DND-41 (cell line): ENCODE results near the gene POLH.
"Not testable (repeated sequence)": the region's sequence is repeated elsewhere in the genome, so short reads cannot be mapped to it uniquely, and the experiment has no call there.

Experiments
- ATAC-seq: fragments of 200-7000 bp; cut with Tn5 transposase; 3 replicates; pipeline ENCODE4 v1.9.1; 2021; ENCODE audit warnings: low read depth; ENCODE audit not compliant: insufficient read depth
- DNase-seq: peaks from one replicate; pipeline ENCODE4 v3.0.0-alpha.2; 2020
- H2AFZ ChIP-seq: 2 replicates; pipeline ENCODE4 v1.6.0; 2012; ENCODE audit warnings: low read depth, low read length
- H3K27ac ChIP-seq: 2 replicates; pipeline ENCODE4 v1.5.1; 2012; ENCODE audit warnings: low read length, inconsistent platforms
- H3K27me3 ChIP-seq: fragments of 200-600 bp; sonication (generic); 2 replicates; pipeline ENCODE4 v1.6.0; 2012; ENCODE audit warnings: low read length, mild to moderate bottlenecking, inconsistent platforms; ENCODE audit not compliant: insufficient read depth, poor library complexity
- H3K36me3 ChIP-seq: 2 replicates; pipeline ENCODE4 v1.5.1; 2012; ENCODE audit warnings: low read length, inconsistent platforms; ENCODE audit not compliant: insufficient read depth
- H3K4me1 ChIP-seq: 2 replicates; pipeline ENCODE4 v1.5.1; 2012; ENCODE audit warnings: mild to moderate bottlenecking, low read length; ENCODE audit not compliant: insufficient read depth
- H3K4me2 ChIP-seq: 2 replicates; pipeline ENCODE4 v1.6.0; 2012; ENCODE audit warnings: mild to moderate bottlenecking, moderate library complexity, low read length, inconsistent platforms; ENCODE audit not compliant: insufficient read depth
- H3K4me3 ChIP-seq, 2 experiments: fragments of 200-600 bp in 1 of 2; shearing (Covaris generic) in 1 of 2; 2 replicates each; pipeline ENCODE4 v1.5.1; 2012 to 2016; ENCODE audit warnings: inconsistent platforms in 2 of 2, low read length in 2 of 2, mild to moderate bottlenecking in 2 of 2, low read depth in 1 of 2, moderate library complexity in 1 of 2
- H3K79me2 ChIP-seq: 2 replicates; pipeline ENCODE4 v1.6.0; 2012; ENCODE audit warnings: low read length, inconsistent platforms; ENCODE audit not compliant: insufficient read depth
- H3K9ac ChIP-seq: 2 replicates; pipeline ENCODE4 v1.6.0; 2012; ENCODE audit warnings: low read depth, mild to moderate bottlenecking, inconsistent platforms, low read length, moderate library complexity
- H3K9me3 ChIP-seq: 2 replicates; pipeline ENCODE4 v1.5.1; 2012; ENCODE audit warnings: low read length, moderate library complexity, mild to moderate bottlenecking, inconsistent platforms; ENCODE audit not compliant: insufficient read depth, severe bottlenecking
- H4K20me1 ChIP-seq: 2 replicates; pipeline ENCODE4 v1.6.0; 2012; ENCODE audit warnings: low read length; ENCODE audit not compliant: insufficient read depth
- EZH2 ChIP-seq: IDR thresholded peaks from 3 replicates; pipeline ENCODE4 v1.6.1; 2012; ENCODE audit warnings: borderline replicate concordance, low read depth, mild to moderate bottlenecking, moderate library complexity, low read length, inconsistent platforms; ENCODE audit not compliant: severe bottlenecking
- TF ChIP-seq, protein P1 (sequence below): IDR thresholded peaks from 2 replicates; pipeline ENCODE4 v1.5.1; 2012; ENCODE audit warnings: borderline replicate concordance, low read length, moderate library complexity, mild to moderate bottlenecking; ENCODE audit not compliant: poor library complexity, severe bottlenecking; ENCODE audit errors: extremely low read depth

The POLH gene

DNA sequence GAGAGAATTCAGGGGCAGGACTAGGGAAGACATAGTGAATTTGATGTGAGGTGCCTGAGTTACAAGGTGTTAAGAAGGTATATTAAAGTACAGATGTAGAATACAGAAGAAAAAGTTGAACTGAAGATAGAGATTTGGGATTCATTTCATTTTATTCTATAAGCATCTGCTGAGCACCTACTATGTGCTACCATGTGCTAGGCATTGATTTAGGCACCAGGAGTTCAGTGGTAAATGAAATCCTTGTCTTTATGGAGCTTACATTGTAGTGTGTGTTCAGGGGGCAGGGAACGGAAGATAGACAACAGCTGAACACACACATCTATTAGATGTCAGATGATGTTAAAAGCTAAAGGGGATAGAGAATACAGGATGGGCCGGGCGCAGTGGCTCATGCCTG is 71.6 kb downstream of the POLH start:
- no peaks in the 10 kb centered on the region for H3K27me3 ChIP-seq
- H3K79me2 ChIP-seq = no peaks in the 10 kb centered on the region
- no peaks in the 10 kb centered on the region for H3K9me3 ChIP-seq
- H4K20me1 ChIP-seq = peaks cover 2% of the 10 kb centered on the region; the same call in 1 of the 2 replicates
- H3K9ac ChIP-seq = no peak overlapping the region
- no peak overlapping the region for H3K27ac ChIP-seq
- ATAC-seq (no peak), DNase-seq (no peak)
- TF ChIP-seq, protein P1, sequence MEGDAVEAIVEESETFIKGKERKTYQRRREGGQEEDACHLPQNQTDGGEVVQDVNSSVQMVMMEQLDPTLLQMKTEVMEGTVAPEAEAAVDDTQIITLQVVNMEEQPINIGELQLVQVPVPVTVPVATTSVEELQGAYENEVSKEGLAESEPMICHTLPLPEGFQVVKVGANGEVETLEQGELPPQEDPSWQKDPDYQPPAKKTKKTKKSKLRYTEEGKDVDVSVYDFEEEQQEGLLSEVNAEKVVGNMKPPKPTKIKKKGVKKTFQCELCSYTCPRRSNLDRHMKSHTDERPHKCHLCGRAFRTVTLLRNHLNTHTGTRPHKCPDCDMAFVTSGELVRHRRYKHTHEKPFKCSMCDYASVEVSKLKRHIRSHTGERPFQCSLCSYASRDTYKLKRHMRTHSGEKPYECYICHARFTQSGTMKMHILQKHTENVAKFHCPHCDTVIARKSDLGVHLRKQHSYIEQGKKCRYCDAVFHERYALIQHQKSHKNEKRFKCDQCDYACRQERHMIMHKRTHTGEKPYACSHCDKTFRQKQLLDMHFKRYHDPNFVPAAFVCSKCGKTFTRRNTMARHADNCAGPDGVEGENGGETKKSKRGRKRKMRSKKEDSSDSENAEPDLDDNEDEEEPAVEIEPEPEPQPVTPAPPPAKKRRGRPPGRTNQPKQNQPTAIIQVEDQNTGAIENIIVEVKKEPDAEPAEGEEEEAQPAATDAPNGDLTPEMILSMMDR = no peak
- H2AFZ ChIP-seq = no peak overlapping the region
- no peaks in the 10 kb centered on the region for H3K36me3 ChIP-seq
- no peak overlapping the region for H3K4me3 ChIP-seq
- no peak overlapping the region for H3K4me2 ChIP-seq
- no peaks in the 10 kb centered on the region for H3K4me1 ChIP-seq

DNA sequence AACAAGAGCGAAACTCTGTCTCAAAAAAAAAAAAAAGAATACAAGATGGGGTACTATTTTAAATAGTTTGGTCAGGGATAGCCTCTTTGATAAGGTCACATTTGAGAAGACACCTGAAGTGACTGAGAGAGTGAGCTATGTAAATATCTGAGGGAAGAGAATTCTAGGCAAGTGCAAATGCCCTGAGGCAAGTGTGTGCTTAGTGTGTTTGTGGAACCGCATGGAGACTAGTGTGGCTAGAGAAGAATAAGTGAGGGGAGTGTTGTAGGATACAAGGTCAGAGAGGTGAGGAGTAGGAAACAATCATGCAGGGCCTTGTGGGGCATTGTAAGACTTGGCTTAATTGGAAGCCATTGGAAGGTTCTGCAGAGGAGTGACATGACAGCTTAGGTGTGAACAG is 72.3 kb downstream of the POLH start:
- H3K27ac ChIP-seq = no peak overlapping the region
- H3K36me3 ChIP-seq = no peaks in the 10 kb centered on the region
- H4K20me1 ChIP-seq = no peaks in the 10 kb centered on the region
- no peak overlapping the region for H3K4me2 ChIP-seq
- H3K9me3 ChIP-seq = no peaks in the 10 kb centered on the region
- TF ChIP-seq EZH2 = no peak
- no peaks in the 10 kb centered on the region for H3K79me2 ChIP-seq
- H2AFZ ChIP-seq = no peak overlapping the region
- DNase-seq (no peak), ATAC-seq (no peak)
- no peaks in the 10 kb centered on the region for H3K27me3 ChIP-seq
- H3K9ac ChIP-seq = no peak overlapping the region
- no peak overlapping the region for H3K4me3 ChIP-seq
- H3K4me1 ChIP-seq = no peaks in the 10 kb centered on the region

DNA sequence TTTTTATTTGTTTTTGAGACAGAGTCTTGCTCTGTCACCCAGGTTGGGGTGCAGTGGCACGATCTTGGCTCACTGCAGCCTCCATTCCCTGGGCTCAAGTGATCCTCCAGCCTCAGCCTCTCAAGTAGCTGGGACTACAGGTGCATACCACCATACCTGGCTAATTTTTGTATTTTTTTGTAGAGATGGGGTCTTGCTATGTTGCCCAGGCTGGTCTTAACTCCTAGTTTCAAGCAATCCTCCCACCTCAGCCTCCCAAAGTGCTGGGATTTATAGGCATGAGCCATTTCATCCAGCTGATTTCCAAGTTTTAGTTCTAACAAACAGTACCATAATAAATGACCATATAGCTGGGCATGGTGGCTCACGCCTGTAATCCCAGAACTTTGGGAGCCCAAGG is 76.8 kb downstream of the POLH start:
- H3K79me2 ChIP-seq, H3K4me1 ChIP-seq, H2AFZ ChIP-seq, DNase-seq, H3K27ac ChIP-seq, H3K9me3 ChIP-seq, ATAC-seq, H3K4me3 ChIP-seq, H4K20me1 ChIP-seq, H3K9ac ChIP-seq, H3K36me3 ChIP-seq, H3K27me3 ChIP-seq, H3K4me2 ChIP-seq: not testable (repeated sequence)

DNA sequence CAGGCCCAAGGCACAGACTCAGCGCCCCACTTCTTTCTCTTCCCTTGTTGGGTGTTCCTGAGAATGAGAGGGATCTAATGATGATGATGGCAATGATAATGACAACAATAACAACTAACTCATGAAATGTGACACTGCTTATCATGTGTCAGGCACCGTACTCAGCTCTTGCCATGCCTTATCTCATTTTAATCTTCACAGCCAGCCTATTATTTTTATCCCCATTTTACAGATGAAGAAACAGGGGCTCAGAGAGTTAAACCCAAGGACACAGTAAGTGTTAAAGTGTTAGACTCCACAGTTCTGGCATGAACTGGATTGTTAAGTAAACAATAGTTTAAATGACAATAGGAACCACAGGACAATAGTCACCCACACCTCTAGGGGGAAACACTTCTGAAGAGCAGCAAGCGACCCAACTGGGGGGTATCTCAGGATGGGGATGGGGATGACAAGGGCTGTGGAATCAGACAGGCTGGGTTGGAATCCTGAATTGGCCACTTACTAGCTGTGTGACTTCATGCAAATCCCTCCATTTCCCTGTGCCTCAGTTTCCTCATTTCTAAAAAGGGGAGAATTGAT is 81.3 kb downstream of the POLH start:
- H4K20me1 ChIP-seq = no peaks in the 10 kb centered on the region
- DNase-seq = no peak
- no peak overlapping the region for H3K9ac ChIP-seq
- no peaks in the 10 kb centered on the region for H3K4me1 ChIP-seq
- no peaks in the 10 kb centered on the region for H3K27me3 ChIP-seq
- TF ChIP-seq, protein P1 = no peak
- no peak for TF ChIP-seq EZH2
- H3K79me2 ChIP-seq = no peaks in the 10 kb centered on the region
- no peaks in the 10 kb centered on the region for H3K36me3 ChIP-seq
- no peak overlapping the region for H3K27ac ChIP-seq
- no peak overlapping the region for H2AFZ ChIP-seq
- H3K4me3 ChIP-seq = no peak overlapping the region
- no peak overlapping the region for H3K4me2 ChIP-seq
- no peak for ATAC-seq
- H3K9me3 ChIP-seq = no peaks in the 10 kb centered on the region
